NCI-H510A treated with DMSO at 0.1 percent for 48 hours (cell line): ENCODE data around the gene LYG2.
"Not testable (repeated sequence)": the region's sequence is repeated elsewhere in the genome, so short reads cannot be mapped to it uniquely, and the experiment has no call there.

ENCODE experiments used
- DNase-seq: peaks from one replicate; lab custom pipeline; 2025; lab: John Stamatoyannopoulos, UW

The LYG2 gene, protein sequence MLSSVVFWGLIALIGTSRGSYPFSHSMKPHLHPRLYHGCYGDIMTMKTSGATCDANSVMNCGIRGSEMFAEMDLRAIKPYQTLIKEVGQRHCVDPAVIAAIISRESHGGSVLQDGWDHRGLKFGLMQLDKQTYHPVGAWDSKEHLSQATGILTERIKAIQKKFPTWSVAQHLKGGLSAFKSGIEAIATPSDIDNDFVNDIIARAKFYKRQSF

DNA sequence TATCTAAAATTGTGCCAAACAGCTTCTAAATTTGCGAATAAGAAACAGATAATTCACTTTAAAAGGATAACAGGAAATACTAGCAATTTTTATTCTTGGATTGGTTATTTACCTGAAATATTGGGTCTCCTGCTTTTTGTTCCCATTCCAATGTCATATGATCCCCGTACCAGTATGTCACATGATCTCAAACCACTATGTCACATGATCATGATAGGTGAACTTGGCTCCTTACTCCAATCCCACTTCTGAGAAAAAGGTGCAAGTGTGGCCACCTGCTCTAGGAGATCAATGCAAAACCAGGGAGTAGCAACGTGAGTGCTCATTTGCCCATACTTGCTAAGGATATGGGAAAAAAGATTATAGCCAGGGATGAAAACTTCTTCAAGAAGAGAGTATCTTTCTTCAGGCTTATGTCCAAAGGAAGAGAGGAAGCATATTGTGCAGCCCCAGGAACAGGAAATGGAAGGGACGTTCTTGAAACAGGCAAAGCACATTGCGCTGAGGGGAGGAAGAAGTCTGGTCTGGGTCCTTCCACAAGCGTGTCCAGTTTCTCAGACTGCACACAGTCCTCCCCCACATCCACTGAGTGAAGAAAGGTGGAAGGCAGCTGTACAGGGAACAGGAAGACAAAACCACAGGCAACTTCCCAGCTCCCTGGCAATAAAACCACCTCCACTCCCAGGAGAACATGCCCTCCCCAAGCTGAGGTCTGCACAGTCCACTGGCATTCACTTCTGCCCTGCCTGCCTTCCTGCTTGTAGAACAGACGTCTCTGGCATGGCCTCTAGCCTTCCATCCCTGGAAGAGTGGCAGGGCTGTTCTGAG lies at the start of gene LYG2:
Gene LYG2, minus strand, starts transcription at position 176 of the 828 bp plus-strand sequence. CDS start 1,406 bp downstream, outside the sequence.
- no peak for DNase-seq

DNA sequence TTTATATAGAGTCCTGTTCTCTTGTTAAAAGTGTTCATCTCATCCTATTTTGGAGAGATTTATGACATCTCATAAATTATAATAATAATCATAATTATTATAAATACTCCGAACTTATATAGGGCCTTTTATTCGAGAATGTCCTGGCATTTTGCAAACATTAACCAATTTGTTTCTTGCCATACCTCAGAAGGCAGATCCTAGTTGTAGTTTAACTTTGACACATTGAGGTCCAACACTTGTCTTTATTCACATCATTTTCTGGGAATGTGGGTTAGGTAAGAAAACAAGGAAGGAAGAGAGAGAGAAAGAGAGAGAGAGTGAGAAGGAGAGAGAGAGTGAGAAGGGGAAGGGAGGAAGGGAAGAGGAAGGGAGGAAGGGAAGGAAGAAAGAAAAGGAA lies 45.6 kb upstream of the LYG2 start, which contains the start of gene LYG1:
Gene LYG1, minus strand, starts transcription at position 101 of the 400 bp plus-strand sequence. CDS start 5,527 bp downstream, outside the sequence.
- DNase-seq = not testable (repeated sequence)

DNA sequence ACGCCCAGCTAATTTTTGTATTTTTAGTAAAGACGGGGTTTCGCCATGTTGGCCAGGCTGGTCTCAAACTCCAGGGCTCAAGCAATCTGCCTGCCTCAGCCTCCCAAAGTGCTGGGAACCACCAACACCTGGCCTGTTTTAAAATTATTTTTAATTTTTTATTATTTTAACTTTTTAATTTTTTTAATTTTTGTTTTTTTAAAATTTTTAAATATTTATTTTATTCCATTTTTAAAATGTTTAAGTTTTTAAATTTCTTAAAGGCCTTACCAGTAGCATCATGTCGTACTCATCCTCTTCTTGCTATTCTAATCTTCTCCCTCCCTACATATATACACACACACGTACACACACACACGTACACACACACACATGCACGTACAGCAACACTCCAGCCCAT lies 44.1 kb upstream of the LYG2 start:
- DNase-seq = no peak

DNA sequence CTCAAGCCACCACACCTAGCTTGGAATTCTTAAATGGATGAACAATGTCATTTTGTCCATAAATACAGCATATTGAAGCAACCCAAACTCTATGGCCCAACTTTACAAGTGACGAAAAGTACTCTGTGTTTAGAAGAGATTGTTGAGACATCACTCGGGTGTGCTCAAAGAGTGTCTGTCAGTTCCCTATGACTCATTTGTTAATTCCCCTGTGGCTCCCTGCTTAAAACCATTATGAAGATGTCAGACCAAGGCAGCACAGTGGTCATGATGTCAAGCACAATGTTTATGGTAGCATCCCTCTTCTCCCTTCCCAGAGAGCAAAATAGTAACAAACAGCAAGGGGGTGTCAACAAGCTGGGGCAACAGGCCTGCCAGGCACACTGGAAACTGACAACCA lies 42.5 kb upstream of the LYG2 start:
- DNase-seq = no peak

DNA sequence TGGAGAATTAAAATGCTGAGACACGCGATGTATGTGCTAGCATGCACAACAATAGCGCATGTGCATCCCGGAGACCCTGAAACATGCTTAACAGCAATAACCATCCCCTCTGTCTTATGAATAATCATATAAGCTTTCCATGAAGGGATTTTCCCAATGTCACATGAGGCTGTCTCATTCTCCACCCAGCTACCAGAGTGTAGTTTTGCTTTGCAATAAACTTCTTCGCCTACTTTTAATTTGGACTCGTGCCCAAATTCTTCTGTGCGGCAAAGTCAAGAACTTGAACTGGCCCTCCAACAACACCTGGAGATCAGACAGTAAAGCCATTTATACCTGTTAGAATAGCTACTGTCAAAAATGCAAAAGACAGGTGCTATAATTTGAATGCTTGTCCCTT lies 30.1 kb upstream of the LYG2 start:
- DNase-seq = no peak

DNA sequence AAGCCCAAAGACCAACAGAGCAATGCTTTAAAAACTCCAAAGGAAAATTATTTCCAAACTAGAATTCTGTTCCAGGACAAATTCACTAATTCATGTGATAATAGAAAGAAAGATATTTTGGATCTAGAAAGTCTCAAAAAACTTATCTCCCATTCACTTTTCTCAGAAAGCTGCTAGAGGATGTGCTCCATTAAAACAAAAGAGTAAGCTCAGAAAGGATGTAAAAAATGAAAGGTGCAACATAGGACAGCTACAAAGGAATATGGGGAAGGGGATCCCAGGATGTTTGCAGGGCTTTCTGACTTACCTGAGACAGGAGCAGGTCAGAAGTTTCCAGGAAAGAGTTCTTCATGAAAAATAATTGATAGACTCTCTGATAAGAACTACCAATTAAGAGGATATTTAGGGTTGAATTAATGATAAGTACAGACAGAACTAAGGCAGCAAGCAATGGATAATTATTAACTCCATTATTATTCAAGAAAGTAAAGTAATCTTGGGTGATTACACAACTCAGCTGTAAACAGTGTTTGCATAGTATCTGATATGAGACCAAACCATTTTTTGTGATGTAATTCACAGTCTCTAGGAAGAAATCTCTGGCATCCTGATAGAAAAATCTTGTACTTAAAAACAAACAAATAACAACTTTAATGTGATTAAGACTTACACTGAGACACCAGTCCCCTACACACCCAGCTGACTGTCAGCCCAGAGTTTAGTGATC lies 24.7 kb upstream of the LYG2 start:
- no peak for DNase-seq

DNA sequence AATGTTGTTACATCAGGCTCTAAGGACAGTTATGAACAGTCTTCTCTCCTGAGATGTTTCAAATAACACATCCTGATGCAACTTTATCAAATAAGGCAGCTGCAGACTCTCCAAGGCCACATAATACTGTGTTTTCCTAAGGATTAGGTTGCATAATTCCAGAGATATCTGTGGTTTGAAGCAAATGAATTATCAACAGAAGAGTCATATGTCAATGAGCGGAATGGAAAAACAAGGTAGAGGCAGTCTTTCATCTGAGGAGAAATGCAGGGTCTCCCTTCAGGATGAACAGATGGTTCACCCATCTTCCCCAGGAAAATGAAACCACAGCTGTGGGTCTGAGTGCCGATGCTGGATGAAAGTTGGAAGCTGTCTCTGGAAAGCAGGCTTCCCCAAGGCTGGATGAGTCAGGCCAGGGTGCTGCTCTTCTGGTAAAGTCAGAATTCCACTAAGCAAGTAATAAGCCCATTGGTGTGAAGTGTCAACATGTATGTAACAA lies 23.4 kb upstream of the LYG2 start:
- DNase-seq = no peak

DNA sequence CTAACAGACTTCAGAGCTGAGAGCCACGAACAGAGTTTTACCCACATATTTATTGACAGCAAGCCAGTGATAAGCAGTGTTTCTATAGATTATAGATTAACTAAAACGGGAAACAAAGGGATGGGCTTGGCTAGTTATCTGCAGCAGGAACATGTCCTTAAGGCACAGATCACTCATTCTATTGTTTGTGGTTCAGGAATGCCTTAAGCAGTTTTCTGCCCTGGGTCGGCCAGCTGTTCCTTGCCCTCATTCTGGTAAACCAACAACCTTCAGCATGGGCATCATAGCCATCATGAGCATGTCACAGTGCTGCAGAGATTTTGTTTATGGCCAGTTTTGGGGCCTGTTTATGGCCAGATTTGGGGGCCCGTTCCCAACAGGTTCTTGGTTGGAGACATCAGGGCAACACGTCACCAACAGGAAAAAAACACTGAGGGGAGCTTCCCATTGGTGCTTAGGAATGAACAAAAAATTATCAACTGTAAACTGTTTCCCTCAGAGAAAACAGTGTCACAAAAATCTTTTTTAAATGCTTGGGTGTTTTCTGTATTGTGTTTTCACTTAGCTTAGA lies 22.8 kb upstream of the LYG2 start:
- not testable (repeated sequence) for DNase-seq

DNA sequence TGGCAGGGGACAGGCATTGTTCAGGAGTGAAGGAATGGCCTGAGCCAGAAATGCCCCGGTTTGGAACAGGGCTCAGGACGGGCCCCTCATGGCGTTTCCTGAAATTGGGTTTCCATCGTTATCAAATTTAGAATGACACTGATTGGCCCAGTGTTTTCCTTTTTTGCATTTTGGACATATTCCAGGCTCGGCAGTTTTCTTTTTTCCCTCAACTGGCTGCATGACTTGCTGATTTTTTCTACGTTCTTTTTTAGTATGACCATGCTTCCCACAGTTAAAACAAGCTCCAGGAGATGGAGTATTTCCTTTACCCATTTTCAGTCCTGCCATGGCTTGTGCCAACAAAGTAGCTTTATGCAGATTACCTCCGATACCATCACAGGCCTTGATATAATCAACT lies 20.4 kb upstream of the LYG2 start:
- no peak for DNase-seq

DNA sequence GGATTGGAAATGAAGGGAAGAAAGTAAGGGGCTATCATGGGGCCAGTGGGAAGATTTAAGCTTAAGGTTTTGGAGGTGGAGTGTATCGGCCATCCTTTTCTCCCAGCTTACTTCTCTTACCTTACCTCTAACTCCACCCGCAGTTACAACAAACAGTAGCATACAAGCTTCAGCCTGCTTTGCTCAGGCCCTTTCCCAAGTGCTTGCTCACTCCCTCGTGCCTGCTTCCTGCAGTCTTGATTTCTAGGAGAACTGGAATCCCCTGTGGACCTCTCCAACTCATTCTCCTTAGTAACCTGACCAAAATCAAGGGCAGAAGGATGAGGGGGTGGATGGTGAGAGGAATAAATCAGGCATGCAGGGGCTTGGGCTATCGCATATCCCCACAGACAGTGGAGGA lies 5.8 kb upstream of the LYG2 start:
- DNase-seq = no peak

DNA sequence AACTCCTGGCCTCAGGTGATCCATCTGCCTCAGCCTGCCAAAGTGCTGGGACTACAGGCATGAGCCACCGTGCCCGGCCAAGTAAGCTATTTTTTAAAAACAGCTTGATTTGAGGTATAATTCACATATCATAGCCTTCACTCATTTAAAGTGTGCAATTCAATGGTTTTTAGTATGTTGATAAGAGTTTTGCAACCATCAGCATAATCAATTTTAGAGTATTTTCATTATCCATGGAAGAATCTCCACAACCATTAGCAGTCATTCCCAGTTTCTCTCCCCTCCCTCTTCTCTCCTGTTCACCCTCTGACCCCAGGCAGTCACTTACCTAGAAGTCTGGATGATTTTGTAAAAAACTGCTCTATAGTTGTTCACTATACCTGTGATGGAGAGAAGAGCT lies 4.7 kb upstream of the LYG2 start:
- no peak for DNase-seq

DNA sequence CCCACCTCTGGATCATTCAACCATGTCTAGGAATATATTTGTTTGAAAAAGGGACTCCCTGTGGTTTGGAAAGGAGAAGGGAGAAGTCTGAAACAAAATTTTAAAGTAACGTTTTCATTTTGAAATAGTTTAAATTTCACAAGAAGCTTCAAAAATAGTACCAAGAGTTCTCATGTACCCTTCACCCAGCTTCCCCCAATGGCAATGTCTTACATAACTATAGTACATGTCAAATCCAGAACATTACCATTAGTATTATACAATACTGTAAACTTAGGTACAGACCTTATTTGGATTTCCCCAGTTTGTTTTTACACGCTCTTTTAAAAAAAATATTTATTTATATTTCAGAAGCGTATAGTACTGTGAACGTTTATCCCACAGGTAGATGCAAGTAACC lies 4.0 kb upstream of the LYG2 start:
- DNase-seq = no peak

DNA sequence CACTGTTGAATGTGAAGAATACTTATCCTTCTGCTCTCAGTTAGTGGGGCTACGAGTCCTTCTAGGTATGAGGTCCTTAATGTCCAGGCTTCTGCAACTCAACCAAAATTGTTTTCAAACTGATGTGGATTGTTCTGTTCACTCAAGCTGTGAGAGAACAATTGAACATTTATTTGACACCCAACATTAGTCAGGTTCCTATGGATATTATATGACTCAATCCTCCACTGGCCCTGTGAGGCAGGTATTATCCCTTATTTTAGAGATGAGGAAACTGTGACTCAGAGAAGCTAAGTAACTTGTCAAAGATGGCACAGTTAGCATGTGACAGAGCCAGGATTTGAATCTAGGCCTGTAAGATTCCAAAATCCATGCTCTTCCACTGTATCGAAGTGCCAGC lies 1.2 kb upstream of the LYG2 start:
- DNase-seq = no peak

DNA sequence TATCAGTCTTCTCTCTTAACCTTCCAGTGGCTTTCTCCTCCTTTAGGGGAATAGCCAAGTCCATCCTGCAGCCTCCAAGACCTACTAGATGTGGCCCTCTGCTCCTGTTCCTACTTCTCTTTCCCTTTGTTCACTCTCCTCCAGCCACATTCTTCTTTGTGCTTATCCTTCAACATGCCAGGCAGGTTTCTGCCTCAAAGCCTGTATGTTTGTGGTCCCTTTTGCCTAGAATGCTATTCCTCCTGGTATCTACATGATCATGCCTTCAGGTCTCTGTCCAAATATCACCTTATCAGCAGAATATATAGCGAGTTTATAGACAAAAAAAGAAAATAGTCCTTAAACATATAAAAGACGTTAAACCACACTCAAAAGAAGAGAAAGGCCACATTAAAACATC lies 5.5 kb downstream of the LYG2 start:
- no peak for DNase-seq

DNA sequence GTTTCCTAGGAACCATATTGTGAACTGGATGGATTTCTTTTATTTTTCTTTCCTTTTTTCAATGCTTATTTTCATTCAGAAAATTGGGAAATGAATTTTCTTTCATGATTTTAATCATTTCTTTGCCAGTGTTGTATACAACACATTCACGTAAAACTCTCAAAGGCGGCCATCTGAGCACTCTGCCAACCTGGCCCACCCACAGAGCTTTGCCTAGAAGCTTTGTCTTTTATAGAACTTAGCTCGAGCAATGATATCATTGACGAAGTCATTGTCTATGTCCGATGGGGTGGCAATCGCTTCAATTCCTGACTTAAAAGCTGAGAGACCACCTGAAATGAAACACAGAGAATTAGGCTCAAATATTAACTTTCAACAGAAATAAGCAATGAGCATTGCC lies 13.3 kb downstream of the LYG2 start:
- no peak for DNase-seq

DNA sequence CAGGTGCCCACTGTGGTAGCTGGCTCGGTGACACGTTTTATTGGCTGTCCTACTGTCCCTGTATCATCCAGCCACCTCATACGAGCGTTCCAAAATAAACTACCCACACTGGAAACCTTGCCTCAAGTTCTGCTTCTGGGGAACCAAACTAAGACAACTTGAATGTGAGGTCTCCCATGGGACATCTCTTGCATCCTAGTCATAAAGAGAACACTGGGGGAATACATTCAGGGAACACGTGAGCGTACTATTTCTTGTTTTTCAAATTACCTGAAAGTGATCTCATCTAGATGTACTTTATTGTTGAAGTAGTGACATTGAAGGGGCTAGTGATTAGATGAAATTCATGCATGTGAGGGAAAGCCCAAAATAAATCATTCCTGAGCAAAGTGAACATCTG lies 15.0 kb downstream of the LYG2 start:
- DNase-seq = no peak

DNA sequence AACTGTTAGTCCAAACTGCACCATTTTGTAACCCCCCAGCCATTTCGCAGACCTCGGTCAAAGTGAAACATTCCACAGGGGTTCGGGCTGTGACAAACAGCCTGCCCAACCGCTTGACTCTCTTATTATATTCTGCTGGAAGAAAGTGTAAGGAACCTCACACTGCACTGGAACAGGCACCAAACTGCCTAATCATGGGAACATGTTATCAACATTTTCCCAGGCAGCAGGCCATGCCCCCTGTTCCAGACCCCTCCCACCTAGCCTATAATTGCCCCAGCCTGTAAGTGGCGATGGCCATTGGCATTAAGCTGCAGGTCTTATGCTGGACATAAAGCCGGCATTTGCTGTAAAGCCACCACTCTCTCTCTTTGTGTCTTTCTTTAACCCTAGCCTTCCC lies 16.9 kb downstream of the LYG2 start:
- no peak for DNase-seq

DNA sequence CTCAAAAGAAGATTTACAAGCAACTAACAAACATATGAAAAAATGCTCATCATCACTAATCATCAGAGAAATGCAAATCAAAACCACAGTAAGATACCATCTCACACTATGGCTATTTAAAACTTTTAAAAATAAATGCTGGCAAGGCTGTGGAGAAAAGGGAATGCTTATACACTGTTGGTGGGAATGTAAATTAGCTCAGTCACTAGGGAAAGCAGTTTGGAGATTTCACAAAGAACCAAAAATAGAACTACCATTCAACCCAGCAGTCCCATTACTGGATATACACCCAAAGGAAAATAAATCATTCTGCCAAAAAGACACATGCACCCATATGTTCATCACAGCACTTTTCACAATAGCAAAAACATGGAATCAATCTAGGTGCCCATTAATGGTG lies 22.3 kb downstream of the LYG2 start:
- DNase-seq = not testable (repeated sequence)

DNA sequence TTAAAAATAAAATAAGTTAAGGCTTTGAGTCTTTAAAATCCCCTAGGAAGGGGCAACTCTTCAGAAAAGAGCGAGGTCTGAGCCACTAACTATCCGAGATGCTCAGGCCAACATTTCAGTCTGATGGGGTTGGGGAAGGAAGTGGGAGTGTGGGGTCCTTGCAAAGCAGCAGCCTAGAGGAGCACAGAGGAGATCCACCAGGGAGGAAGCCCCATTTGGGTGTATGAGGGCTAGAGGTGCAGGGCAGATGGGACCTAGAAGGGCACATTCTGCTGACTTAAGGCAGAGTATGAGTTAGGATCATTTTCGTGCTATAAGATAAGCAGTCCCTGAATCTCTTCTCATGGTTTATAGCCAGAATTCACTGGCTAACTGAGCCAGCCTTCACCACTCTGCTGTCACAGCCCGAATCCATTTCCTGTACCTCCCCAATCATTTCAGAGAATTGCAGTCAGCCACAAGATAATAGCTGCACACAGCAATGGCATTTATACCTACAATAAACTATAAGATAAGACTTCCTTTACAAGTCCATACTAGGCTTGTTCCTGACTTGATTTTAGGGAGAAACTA lies 37.5 kb downstream of the LYG2 start:
- no peak for DNase-seq

DNA sequence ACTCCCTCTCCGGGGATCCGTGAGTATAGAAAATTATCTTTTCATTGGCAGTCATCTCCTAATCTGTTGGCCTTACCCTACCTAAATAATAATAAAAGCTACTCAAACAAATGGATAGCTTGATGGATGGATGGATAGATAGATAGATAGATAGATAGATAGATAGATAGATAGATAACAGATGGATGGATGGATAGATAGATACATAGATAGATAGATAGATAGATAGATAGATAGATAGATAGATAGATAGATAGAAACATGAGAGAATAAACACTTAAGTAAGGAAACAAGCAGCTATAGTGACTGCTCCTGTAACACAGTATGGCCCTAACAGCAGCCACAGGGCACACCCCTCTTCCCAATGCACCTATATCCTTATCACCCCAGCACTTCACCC lies 39.4 kb downstream of the LYG2 start:
- no peak for DNase-seq

DNA sequence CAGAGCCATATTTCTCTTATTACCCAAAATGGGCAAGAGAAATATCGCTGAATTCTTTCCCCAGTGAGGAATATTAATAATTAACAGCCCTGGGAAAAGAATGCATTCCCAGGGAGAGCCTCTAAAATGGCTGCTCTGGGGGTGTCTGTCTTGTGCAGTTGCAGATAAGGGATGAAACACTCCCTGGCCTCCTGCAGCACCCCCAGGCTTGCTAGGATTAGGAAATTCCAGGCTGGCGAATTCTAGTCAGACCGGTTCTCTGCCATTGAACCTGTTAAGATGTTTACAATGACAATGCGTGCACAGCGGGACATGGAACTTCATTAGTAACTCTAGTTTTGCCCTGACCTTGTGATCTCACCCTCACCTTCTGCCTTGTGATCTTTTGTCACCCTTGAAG lies 50.0 kb downstream of the LYG2 start:
- DNase-seq = no peak
